Measurements from ENCODE around the gene GRAMD1A.

DNA sequence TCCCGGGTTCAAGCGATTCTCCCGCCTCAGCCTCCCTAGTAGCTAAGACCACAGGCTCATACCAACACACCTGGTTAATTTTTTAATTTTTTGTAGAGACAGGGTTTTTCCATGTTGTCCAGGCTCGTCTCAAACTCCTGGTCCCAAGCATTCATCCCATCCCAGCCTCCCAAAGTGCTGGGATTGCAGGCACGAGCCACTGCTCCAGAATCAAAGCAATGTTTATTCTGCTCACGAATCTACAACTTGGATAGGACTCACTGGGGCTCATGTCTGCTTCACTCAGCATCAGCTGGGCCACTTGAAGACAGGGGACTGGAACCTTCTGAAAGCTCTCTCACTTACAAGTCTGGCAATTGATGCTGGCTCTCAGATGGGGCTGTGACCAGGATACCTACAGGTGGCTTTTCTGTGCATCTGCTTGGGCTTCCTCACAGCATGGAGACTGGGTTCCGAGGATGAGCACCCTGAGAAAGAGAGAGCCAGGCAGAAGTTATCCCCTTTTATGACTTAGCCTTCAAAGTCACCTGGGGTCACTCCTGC, 27.9 kb upstream of the GRAMD1A start:
- TF ChIP-seq, protein P1, sequence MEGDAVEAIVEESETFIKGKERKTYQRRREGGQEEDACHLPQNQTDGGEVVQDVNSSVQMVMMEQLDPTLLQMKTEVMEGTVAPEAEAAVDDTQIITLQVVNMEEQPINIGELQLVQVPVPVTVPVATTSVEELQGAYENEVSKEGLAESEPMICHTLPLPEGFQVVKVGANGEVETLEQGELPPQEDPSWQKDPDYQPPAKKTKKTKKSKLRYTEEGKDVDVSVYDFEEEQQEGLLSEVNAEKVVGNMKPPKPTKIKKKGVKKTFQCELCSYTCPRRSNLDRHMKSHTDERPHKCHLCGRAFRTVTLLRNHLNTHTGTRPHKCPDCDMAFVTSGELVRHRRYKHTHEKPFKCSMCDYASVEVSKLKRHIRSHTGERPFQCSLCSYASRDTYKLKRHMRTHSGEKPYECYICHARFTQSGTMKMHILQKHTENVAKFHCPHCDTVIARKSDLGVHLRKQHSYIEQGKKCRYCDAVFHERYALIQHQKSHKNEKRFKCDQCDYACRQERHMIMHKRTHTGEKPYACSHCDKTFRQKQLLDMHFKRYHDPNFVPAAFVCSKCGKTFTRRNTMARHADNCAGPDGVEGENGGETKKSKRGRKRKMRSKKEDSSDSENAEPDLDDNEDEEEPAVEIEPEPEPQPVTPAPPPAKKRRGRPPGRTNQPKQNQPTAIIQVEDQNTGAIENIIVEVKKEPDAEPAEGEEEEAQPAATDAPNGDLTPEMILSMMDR (IDR thresholded peaks at IDR 0.05) = no peak
- no peak for TF ChIP-seq EP300 (IDR thresholded peaks at IDR 0.05)
